ENCODE measurements around the gene MAN1C1.

GRCh38 chr1:25711555-25712298 lies 95.1 kb downstream of the MAN1C1 start:
- no peak for TF ChIP-seq EZH2 (IDR thresholded peaks at IDR 0.05; ENCODE audit: borderline replicate concordance, low read depth, low read length, severe bottlenecking)
- TF ChIP-seq CTCF (IDR thresholded peaks at IDR 0.05; ENCODE audit: borderline replicate concordance, extremely low read depth, low read length, poor library complexity, severe bottlenecking): no peak
